OCI-LY7 (cell line): Measurements from ENCODE around the gene MAPK8IP3. TPM values are rescaled to one million over a fixed set of nuclear protein-coding genes. Genes with fewer than 3 reads are reported as not detected.

Source experiments
- BruUV-seq: library from RNA; stranded (reverse); fragments of 400-500 nt; replicated peaks from 2 replicates; lab custom pipeline; 2021; lab: Mats Ljungman, UMichigan
- CTCF ChIA-PET: fragments of 300-600 bp; sonication (Branson Sonifier 250); formaldehyde crosslinking; loops from one replicate; lab custom pipeline; 2022; ENCODE audit warnings: antibody characterized with exemption; ENCODE audit not compliant: unreplicated experiment; lab: Charles Lee
- POLR2A ChIA-PET: fragments of 300-600 bp; sonication (Branson Sonifier 250); formaldehyde crosslinking; loops from one replicate; lab custom pipeline; 2022; ENCODE audit warnings: antibody characterized with exemption; lab: Charles Lee
- DNase-seq: peaks from one replicate; pipeline ENCODE4 v3.0.0-alpha.2; 2015; ENCODE audit warnings: low spot score
- H2AFZ ChIP-seq: fragments of 200-600 bp; sonication (generic), shearing (Covaris generic); 2 replicates; pipeline ENCODE4 v1.6.1; 2014; ENCODE audit warnings: mild to moderate bottlenecking, antibody characterized with exemption, low read length, moderate library complexity
- H3K27ac ChIP-seq: fragments of 200-600 bp; sonication (generic); 2 replicates; pipeline ENCODE4 v1.5.1; 2014; ENCODE audit warnings: mixed run types, low read depth, mild to moderate bottlenecking, moderate library complexity, low read length, inconsistent platforms; ENCODE audit not compliant: poor library complexity, severe bottlenecking
- H3K36me3 ChIP-seq: fragments of 200-600 bp; sonication (generic); 2 replicates; pipeline ENCODE4 v1.6.1; 2014; ENCODE audit warnings: mild to moderate bottlenecking, antibody characterized with exemption, low read length, moderate library complexity, mixed read lengths; ENCODE audit not compliant: insufficient read depth
- H3K4me1 ChIP-seq: fragments of 200-600 bp; sonication (generic); 2 replicates; pipeline ENCODE4 v1.5.1; 2014; ENCODE audit warnings: mild to moderate bottlenecking, low read length; ENCODE audit not compliant: insufficient read depth, poor library complexity, severe bottlenecking
- H3K4me2 ChIP-seq: fragments of 200-600 bp; sonication (generic); 2 replicates; pipeline ENCODE4 v1.6.1; 2014; ENCODE audit warnings: mild to moderate bottlenecking, low read length
- H3K4me3 ChIP-seq: fragments of 200-600 bp; sonication (generic); 2 replicates; pipeline ENCODE4 v1.5.1; 2014; ENCODE audit warnings: mild to moderate bottlenecking, low read depth, low read length; ENCODE audit not compliant: poor library complexity, severe bottlenecking
- H3K79me2 ChIP-seq: fragments of 200-600 bp; sonication (generic); 2 replicates; pipeline ENCODE4 v1.6.1; 2016; ENCODE audit warnings: low read depth, mild to moderate bottlenecking, low read length, moderate library complexity, mixed read lengths; ENCODE audit not compliant: insufficient read depth
- H3K9me2 ChIP-seq: fragments of 200-600 bp; sonication (generic); 2 replicates; pipeline ENCODE4 v1.6.1; 2016; ENCODE audit warnings: mild to moderate bottlenecking, low read length, mixed read lengths; ENCODE audit not compliant: insufficient read depth
- H3K9me3 ChIP-seq: fragments of 200-600 bp; sonication (generic); 2 replicates; pipeline ENCODE4 v1.6.1; 2014; ENCODE audit warnings: mild to moderate bottlenecking, mixed run types, low read length, mixed read lengths
- H4K20me1 ChIP-seq: fragments of 200-600 bp; sonication (generic); 2 replicates; pipeline ENCODE4 v1.6.1; 2014; ENCODE audit warnings: mild to moderate bottlenecking, antibody characterized with exemption, low read length, moderate library complexity, mixed read lengths; ENCODE audit not compliant: insufficient read depth
- EZH2phosphoT487 ChIP-seq: fragments of 200-600 bp; sonication (generic); IDR thresholded peaks from 2 replicates; pipeline ENCODE4 v1.6.1; 2018; ENCODE audit warnings: low read depth, borderline replicate concordance, mild to moderate bottlenecking, mixed run types, antibody characterized with exemption, low read length, moderate library complexity, mixed read lengths
- intact Hi-C: fragments of 100-400 bp; cut with micrococcal nuclease; formaldehyde crosslinking; loops from one replicate; pipeline ENCODE4 v1.10.0; 2022; ENCODE audit not compliant: unreplicated experiment
- total RNA-seq, 2 experiments: library from RNA; depleted of rRNA in 1 of 2; stranded (reverse); fragments of >200 nt in 1 of 2; shearing (Covaris generic) in 1 of 2; gene quantifications; 2 replicates each; pipeline ENCODE4 v1.2.3, GENCODE V29; 2014 to 2022
- TF ChIP-seq, protein P1 (sequence below): fragments of 200-600 bp; sonication (generic); conservative IDR thresholded peaks from 2 replicates; pipeline ENCODE4 v1.5.1; 2014; ENCODE audit warnings: mild to moderate bottlenecking, antibody characterized with exemption, low read length, moderate library complexity, mixed read lengths

MAPK8IP3 gene
- total RNA-seq, 2 experiments from 2014 or later: 114 to 130 TPM

- no peaks in the 10 kb centered on the region for H3K9me3 ChIP-seq
- H3K9me2 ChIP-seq: no peaks in the 10 kb centered on the region
- H2AFZ ChIP-seq: no peak overlapping the region
- H3K27ac ChIP-seq: no peak overlapping the region
- peaks cover 9% of the 10 kb centered on the region for H3K79me2 ChIP-seq
- DNase-seq: no peak
- TF ChIP-seq EZH2phosphoT487: no peak
- TF ChIP-seq, protein P1, sequence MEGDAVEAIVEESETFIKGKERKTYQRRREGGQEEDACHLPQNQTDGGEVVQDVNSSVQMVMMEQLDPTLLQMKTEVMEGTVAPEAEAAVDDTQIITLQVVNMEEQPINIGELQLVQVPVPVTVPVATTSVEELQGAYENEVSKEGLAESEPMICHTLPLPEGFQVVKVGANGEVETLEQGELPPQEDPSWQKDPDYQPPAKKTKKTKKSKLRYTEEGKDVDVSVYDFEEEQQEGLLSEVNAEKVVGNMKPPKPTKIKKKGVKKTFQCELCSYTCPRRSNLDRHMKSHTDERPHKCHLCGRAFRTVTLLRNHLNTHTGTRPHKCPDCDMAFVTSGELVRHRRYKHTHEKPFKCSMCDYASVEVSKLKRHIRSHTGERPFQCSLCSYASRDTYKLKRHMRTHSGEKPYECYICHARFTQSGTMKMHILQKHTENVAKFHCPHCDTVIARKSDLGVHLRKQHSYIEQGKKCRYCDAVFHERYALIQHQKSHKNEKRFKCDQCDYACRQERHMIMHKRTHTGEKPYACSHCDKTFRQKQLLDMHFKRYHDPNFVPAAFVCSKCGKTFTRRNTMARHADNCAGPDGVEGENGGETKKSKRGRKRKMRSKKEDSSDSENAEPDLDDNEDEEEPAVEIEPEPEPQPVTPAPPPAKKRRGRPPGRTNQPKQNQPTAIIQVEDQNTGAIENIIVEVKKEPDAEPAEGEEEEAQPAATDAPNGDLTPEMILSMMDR: no peak
- H3K4me1 ChIP-seq: no peaks in the 10 kb centered on the region
- H4K20me1 ChIP-seq: no peaks in the 10 kb centered on the region
- ChIA-PET CTCF (no interaction called here), POLR2A (interaction anchor here (0.9 kb wide), 1 partner anchor 38 kb away, joined by 3 read pairs; the partner anchor contains the start of gene FAHD1)
- no peak overlapping the region for H3K4me2 ChIP-seq
- H3K36me3 ChIP-seq: peaks cover 39% of the 10 kb centered on the region; the same call in 1 of the 2 replicates
- BruUV-seq: no TSS peak
- H3K4me3 ChIP-seq: no peak overlapping the region
- intact Hi-C loops: no loop called here
Observed at GRCh38 chr16:1789643-1790045, 83.6 kb downstream of the MAPK8IP3 start.

DNA sequence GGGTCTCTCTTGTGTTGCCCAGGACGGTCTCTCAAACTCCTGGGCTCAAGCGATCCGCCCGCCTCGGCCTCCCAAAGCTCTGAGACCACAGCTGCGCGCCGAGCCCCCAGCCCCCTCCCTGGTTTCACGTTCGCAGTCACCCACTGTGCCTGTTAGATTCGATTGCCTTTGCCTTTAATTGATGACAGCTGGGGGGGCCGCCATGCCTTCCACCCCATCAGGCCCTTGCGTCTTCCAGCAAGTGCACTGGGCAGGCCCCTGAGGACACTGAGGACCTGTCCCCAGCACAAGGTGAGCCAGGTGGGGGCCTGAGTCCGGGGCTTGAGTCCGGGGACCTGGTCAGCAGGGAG, 84.2 kb downstream of the MAPK8IP3 start:
- Histone ChIP-seq H2AFZ (no peak overlapping the region), H3K4me1 (no peaks in the 10 kb centered on the region), H3K79me2 (peaks cover 3% of the 10 kb centered on the region; the same call in 1 of the 2 replicates), H4K20me1 (no peaks in the 10 kb centered on the region), H3K9me3 (no peaks in the 10 kb centered on the region), H3K4me3 (no peak overlapping the region), H3K9me2 (no peaks in the 10 kb centered on the region), H3K4me2 (no peak overlapping the region), H3K36me3 (peaks cover 39% of the 10 kb centered on the region; the same call in 1 of the 2 replicates), H3K27ac (no peak overlapping the region)
- intact Hi-C loops: no loop called here
- ChIA-PET CTCF (no interaction called here), POLR2A (interaction anchor here (1.1 kb wide), 1 partner anchor 8 kb away, joined by 3 read pairs; the partner anchor contains the start of genes NUBP2 and SPSB3)
- no TSS peak for BruUV-seq
- no peak for DNase-seq
- TF ChIP-seq, protein P1: no peak
- TF ChIP-seq EZH2phosphoT487: no peak

GRCh38 chr16:1790611-1791255, 84.7 kb downstream of the MAPK8IP3 start:
- no TSS peak for BruUV-seq
- intact Hi-C loops: no loop called here
- H3K79me2 ChIP-seq: no peaks in the 10 kb centered on the region
- H3K9me3 ChIP-seq: no peaks in the 10 kb centered on the region
- H3K4me1 ChIP-seq: no peaks in the 10 kb centered on the region
- no peak for DNase-seq
- no peak overlapping the region for H3K27ac ChIP-seq
- no peak overlapping the region for H2AFZ ChIP-seq
- TF ChIP-seq EZH2phosphoT487: no peak
- TF ChIP-seq, protein P1: no peak
- POLR2A ChIA-PET: interaction anchor here (1.1 kb wide), 1 partner anchor 8 kb away, joined by 3 read pairs; the partner anchor contains the start of genes NUBP2 and SPSB3
- CTCF ChIA-PET: no interaction called here
- H3K4me2 ChIP-seq: no peak overlapping the region
- H3K4me3 ChIP-seq: no peak overlapping the region
- no peaks in the 10 kb centered on the region for H4K20me1 ChIP-seq
- H3K9me2 ChIP-seq: no peaks in the 10 kb centered on the region
- H3K36me3 ChIP-seq: peaks cover 36% of the 10 kb centered on the region; the same call in 1 of the 2 replicates
